Fibroblast of skin of left quadriceps (primary cell): Measurements from ENCODE around the gene SEPTIN3.

Source experiments
- DNase-seq, 2 experiments: peaks; one replicate each; pipeline ENCODE4 v3.0.0-alpha.2; 2013; ENCODE audit warnings: low read depth in 2 of 2

SEPTIN3 gene

DNA sequence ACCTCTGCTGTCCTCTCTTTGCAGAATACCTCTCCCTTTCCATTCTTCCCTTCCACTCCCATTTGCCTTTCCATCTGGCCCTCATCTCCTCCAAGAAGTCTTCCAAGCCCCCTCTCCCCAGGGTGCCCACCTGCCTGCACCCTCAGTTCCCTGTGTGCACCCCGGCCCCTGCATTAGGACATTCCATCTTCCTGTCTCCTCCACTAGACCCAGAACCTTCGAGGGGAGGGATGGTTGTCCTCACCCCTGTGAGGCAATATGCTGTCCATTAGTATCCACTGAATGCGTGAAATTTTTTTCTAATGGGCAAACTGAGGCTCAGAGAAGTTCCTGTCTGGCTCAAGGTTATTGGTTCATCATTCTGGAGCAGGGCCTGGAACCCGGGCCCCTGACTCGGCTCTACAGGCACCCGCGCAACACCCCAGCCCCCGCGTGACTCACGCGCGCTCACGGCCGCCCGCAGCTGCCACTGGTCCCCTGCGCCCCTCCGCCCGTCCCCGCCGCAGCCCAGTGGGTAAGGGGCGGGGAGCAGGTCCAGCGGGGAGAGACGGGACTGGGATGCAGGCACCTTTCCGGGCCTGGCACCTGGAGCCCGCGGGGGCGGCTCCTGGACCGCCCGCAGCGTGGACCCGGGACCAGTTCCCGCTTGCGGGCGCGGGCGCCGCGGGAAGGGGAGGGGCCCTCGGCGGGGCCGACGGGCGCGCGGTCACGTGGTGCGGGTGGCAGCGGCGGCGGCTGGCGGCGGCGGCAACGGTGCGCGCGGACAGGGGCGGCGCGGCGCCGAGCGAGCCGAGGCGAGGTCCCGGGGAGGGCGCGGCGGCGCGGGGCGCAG lies 7.0 kb downstream of the SEPTIN3 start:
- no peak for DNase-seq

DNA sequence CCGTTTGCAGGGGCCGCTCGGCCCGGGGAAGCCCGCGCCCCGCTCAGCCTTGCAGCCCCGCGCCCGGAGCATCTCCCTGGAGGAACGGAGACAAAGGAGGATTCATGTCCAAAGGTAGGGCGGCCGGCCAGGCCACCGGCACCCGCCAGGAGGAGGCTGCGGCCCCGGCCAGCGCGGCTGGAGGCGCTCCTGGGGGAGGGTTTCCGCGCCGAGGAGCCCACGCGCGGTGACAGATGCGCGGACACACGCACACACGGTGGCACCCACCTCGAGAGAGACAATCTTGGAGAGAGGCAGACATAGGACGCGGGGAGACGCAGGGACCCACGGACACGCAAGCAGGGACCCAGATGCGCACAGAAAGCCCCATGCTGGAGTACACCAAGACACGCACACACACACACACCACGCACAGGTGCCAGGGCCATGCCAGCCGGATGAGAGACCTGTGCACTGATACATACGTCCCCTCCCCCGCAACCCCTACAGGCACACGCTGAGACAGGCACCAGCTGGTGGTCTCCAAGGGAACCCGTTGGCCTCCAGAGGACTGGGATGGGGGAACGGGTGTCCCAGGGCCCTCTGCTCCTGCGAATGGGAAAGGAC lies 7.8 kb downstream of the SEPTIN3 start:
- DNase-seq = no peak

DNA sequence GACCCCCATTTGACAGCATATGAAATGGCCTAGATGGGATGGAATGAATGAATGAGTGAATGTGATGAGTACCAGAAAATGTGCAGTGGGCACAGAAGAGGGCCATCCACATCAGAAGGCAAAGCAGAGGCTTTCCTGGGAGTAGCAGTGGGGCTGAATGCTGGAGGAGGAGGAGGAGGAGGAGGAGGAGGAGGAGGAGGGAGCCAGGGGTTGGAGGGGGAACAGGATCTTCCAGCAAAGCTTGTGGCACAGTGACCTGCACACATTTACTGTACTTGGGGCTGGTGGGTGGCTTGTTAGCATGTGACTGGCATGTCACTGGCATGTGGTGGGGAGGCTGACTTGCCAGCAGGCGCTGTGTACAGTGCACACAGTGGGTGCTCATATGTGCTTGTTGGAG lies 9.5 kb downstream of the SEPTIN3 start:
- no peak for DNase-seq

DNA sequence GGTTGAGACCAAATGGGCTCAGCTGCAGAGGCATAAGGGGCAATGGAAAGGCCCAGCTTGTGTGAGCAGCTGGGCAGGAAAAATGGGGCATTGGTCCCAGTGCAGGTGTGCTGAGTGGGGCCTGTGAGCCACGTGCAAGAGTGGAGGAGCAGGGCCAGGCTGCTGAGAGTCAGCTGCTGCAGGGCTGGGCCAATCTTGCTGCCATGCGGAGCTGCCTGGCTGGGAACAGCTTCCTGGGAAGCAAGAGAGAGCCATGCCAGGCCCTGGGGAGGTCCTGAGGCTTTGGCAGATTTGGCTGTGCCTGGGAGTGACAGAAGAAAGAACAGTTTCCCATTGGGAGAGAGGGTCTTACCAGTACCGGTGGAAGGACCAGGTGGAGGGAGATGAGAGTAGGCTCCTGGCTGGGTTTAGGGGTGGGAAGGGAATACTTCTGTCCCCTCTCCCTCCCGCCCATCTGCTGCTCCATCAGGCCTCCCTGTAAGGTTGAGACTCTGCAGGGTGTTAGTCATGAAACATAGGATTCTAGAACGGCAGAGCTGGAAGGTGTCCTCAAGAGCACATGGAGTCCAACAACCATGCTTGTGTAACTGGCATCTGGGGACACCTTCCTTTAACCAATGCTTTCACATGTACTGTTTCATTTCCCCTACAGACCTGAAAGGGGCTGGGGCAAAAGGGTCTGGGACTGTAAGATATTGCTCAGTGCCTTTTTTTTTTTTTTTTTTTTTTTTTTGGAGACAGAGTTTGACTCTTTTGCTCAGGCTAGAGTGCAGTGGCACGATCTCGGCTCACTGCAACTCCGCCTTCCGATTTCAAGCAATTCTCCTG lies 10.4 kb downstream of the SEPTIN3 start:
- DNase-seq = no peak

DNA sequence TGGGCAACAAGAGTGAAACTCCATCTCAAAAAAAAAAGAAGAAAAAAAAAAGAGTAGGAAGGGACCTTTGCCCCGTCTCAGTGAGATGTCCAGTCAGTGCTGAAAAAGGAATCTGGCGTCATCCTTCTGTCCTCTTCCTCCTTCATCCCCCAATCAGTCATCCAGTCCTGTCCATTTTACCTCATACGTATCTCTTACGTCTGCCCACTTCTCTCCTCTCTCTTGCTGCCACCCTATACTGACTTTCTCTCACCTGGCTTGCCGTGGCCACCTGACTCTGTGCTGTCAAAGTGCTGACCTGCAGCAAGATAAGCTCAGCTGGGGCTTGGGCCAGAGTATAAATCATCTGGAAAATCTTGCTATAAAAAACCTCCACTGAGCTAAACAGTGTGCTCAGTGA lies 13.6 kb downstream of the SEPTIN3 start:
- no peak for DNase-seq

DNA sequence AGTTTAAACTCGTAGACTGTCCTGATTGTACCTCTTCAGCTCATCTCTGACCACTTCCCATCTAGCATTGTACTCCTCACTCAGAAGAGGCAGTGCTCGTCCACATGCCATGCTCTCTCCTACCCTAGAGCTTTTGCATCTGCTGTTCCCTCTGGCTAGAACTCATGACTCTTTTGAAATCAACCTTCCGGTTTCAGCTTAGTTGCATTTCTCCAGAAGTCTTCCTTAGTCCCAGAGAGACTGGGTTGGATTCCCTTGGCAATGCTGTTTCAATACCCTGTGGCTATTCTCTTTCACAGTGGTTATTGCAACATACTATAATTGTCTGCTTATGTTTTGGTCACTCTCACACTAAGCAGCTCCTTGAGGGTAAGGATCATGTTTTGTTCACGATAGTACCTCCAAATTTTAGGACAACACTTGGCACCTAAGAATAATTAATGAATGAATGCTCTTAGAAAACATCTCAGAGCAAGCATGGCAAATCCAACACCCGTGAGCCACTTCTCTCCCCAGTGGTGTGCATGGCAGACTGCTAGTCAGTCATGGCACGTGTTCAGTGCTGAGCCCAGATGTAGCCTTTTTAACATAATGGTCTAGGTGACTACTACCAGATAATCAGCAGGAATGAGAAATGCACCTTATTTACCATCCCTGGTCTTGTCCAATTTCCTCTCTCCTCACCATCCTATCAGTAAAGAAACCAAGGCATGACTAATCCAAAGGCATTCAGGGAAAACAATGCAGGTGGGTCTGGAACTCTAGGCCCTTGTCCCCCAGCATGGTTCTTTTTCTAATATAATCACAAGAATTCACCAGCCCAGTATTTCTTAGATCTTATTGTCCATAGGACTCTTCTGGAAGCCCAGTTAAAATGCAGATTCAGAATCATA lies 14.5 kb downstream of the SEPTIN3 start:
- DNase-seq = no peak

DNA sequence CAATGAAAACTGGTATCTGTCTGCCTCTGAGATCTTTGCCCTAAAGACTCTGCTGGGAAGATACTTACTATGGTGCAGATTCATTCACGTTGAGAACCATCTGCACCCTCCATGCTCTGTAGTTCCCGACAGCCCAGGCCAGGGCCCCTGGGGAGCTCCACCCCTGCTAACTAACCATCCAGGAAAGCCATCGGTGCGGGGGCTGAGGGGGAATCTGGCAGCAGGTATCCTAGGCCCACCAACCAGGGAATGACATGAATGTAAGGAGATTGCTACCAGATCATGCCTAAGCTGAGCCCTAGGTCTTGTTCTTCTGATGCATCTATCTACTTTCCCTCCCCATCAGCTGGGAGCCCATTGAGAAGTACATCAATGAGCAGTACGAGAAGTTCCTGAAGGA lies 18.0 kb downstream of the SEPTIN3 start:
- DNase-seq = no peak

DNA sequence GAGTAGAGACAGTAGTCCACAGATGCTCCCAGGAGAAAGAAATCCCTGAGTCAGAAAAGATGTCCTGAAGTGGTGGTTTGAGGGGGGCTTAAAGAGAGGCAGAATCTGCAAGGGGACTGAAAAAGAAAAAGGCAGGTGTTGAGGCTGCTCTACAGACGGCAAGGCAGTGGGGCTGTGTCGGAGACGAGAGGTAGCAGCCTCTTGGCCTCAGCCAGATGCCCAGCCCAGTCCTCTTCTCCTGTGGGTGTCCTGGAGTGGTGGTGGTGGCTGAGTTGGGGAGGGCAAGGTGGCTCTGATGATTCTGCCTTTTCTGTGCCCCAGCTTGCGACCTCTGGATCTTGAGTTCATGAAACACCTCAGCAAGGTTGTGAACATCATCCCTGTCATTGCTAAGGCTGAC lies 20.0 kb downstream of the SEPTIN3 start:
- no peak for DNase-seq

DNA sequence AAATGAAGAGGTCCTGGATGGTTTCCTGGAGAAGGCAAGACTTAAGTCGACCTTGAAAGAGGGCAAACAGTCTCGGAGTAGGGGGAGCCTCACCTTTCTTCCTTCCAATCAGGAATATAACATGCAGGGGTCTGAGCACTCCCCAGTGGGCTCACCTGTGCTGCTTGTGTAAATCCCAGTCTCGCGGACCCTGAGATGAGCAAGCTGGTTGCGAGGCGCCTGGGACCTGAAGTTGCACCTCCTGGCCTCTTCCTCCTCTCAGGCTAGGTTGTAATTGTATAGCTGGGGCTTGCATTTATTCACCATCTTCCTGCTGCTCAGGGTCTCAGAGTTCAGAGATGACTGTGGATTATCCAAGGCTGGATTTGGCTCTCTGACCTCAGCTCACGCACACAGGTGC lies 21.9 kb downstream of the SEPTIN3 start:
- no peak for DNase-seq

DNA sequence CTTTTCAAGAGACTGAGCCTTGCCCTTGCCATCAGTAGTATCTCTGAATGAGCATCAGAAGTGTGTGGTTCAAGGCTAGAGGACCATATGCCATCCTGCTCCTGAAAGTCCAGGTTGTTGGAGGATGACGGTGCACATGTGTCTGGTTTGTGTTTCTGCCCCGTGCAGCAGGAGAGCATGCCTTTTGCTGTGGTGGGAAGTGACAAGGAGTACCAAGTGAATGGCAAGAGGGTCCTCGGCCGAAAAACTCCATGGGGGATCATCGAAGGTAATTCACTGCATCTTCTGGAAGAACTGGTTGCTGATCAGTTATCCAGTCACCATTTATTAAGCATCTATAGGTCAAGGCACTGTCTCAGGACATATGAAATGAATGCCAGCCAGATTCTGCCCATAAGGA lies 23.3 kb downstream of the SEPTIN3 start:
- no peak for DNase-seq

DNA sequence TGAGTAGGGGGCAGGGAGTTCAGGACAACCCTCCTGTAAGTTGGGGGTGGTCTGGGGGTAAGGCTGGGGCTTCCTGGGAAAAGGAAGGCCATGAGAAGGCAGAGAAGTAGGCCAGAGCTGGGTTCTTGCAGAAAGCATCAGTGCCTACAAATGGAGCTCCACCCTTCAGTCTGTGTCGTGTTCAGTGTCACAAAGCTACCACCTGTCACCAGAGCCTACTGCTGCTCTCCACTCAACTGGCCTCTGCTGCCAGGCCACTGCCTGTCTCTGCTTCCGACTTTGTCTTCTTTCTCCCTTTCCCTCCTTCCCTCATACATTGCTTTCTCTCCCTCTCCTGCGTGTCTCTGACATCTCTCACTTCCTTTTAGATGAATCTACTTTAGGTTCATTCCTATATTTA lies 26.0 kb downstream of the SEPTIN3 start:
- no peak for DNase-seq

DNA sequence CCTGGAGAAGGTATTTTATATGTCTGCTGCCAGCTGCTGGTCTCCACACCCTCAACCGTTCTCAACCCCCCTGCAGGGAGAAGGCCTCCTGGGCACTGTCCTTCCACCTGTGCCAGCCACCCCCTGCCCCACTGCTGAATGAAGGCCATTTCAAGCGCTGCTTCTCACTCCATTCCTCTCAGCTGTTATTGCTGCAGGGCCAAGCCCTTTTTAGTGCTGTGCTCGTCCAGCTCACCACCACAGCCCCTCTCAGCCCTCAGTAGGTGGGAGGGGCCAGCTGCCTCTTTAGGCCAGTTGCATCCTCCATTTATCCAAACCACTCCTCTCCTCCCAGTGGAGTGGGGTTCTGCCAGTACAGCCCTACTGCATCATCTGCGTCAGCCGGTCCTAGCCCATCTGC lies 27.6 kb downstream of the SEPTIN3 start:
- no peak for DNase-seq

DNA sequence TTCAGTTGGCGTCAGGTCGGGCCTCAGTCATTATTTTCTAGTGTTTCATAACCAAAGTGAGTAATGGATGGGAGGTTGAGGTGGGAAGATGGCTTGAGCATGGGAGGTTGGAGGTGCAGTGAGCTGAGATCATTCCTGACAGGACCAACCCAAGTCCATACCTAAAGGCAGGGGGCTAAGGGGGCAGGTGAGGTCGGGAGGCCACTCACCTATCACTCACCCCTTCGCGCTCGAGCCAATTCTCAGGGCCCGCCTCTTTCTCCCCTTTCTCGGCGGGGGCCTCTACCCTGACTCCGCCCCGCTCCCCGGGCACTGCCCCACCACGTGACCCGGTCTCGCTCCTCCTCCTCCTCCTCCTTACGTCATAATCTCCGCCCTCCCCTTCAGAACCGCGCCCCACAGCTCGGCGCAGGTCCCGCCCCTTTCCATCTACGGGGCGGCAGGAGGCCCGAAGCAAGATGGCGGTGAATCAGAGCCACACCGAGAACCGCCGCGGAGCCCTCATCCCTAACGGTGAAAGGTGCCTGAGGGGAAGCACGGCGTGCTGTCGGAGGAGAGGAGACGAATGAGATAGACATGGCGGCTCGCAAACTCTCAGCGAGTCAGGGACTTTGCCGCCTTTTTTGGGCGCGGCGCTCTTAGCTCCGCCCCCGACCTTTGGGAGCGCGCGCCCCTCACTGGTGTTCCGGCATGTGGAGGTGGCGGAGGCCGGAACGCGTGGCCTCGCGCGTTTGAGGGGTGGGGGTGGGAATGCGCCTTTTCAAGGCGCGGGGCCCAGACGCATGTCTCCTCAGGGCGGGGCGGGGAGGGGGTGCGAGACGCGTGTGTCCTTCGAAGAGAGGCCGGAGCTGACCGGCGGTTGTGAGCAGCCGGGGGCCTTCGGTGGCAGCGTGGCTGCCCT lies 29.4 kb downstream of the SEPTIN3 start, which contains the start of gene WBP2NL:
Gene WBP2NL (plus strand): TSS at position 428 of the 901 bp plus-strand sequence. CDS start 31 bp downstream, at position 459.
- DNase-seq = peak; percentile 56 to 59

DNA sequence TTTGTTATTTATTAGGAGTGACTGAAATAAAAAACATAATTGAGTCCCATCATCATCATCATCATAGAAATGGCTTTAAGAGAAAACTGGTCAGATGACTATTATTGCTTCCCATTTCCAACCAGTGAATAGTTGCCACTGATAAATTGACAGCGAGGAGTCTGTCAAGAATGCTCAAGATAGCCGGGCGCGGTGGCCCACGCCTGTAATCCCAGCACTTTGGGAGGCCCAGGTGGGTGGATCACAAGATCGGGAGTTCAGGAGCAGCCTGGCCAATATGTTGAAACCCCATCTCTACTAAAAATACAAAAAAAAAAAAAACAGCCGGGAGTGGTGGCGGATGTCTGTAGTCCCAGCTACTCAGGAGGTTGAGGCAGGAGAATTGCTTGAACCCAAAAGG lies 31.2 kb downstream of the SEPTIN3 start:
- DNase-seq = no peak

DNA sequence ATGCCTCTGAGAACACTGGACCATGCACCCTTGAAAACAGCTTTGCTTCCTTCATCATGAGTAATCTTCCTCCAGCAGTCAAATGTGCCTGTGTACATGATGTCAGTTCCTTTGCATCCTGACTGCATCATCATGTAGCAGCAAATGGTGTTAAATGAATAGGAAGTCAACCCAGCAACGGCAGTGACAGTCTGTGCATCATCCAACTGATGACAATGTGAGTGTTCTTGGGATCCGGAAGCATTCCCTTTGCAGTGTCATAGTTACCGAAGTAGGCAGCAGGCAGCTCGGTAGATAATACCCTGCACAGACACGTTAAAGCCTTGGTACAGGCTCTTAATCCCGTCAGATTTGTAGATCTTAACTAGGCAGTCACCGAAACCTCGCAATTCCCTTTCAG lies 31.9 kb downstream of the SEPTIN3 start:
- no peak for DNase-seq

DNA sequence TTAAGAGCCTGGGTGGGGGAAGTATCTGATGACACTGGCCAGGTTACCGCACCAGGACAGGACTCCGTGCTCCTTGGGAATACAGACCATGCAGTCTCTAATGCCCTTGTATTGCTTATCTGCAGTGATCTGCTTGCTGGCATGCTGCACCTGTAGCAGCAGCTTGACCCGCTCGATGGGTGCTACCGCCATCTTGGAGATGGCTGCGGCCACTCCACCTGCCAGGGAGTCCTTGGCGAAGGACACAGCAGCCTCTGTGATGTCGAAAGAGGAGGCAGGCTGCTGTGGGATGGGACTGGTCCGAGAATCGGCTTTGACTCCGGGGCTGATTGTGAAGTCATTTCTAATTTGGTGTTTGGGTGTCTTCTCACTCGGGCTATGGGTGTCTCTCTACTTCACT lies 32.5 kb downstream of the SEPTIN3 start:
- DNase-seq = no peak

DNA sequence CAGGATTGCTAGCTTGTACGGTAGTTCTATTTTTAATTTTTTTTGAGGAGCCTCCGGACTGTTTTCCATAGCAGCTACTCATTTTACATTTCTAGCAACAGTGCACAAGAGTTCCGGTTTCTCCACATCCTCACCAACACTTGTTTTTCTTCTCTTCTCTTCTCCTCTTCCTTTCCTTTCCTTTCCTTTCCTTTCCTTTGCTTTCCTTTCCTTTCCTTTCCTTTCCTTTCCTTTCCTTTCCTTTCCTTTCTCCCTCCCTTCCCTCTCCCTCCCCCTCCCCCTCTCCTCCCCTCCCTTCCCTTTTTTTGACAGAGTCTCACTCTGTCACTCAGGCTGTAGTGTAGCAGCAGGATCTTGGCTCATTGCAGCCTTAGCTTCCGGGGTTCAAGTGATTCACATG lies 38.7 kb downstream of the SEPTIN3 start:
- DNase-seq = no peak

DNA sequence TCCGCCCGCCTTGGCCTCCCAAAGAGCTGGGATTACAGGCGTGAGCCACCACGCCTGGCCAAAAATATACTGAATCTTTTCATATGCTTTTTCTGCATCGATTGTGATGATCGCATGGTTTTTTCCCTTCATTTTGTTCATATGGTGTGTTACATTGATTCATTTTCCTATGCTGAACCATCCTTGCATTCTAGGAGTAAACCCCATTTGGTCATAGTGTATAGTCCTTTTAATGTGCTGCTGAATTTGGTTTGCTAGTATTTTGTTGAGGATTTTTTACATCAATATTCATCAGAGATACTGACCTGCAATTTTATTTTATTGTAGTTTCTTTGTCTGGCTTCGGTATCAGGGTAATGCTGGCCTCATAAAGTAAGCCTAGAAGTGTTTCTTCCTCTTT lies 41.5 kb downstream of the SEPTIN3 start:
- no peak for DNase-seq

DNA sequence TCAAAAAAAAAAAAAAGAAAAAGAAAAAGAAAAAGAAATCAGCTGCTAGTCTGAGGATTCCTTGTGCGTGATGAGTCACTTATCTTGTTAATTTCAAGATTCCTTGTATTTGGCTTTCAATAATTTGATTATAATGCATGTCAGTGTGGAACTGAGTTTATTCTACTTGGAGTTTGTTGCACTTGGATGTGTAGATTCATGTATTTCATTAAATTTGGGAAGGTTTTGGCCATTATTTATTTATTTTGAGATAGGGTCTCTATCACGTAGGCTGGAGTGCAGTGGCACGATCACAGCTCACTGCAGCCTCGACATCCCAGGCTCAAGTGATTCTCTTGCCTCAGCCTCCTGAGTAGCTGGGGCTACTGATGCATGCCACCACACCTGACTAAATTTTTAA lies 44.1 kb downstream of the SEPTIN3 start:
- DNase-seq = no peak

DNA sequence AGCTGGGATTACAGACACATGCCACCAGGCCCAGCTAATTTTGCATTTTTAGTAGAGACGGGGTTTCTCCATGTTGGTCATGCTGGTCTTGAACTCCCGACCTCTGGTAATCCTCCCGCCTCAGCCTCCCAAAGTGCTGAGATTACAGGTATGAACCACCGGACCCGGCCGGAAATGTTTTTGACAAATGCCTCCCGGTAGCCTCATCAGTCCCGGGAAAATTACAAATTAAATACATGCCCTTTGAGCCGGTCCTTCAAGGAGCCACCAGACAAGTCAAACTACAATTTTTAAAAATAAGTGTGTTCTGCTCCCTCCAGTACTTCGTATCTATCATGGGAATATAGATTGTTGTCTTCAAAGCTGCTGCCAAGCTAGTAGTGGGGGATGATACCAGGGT lies 46.9 kb downstream of the SEPTIN3 start:
- DNase-seq = no peak

DNA sequence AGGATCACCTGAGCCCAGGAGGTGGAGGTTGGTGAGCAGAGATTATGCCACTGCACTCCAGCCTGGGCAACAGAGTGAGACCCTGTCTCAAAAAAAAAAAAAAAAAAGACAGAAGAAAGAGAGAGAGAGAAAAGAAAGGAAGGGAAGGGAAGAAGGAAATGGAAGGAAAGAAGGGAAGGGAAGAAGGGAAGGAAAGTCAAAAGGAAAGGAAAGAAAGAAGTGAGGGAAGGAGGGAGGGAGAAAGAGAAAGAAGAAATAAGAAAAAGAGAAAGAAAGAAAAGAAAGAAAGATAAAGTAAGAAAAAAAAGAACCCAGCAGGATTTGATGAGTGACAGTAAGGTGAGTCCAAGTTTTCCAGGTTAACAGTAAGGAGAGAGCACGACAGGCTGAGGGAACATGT lies 49.0 kb downstream of the SEPTIN3 start:
- DNase-seq = no peak
